MCF 10A (cell line): ENCODE results near the gene ENTPD6. TPM values are rescaled to one million over a fixed set of nuclear protein-coding genes. Genes with fewer than 3 reads are reported as not detected.

Experiments used
- BruUV-seq: library from RNA; stranded (reverse); fragments of 400-500 nt; replicated peaks from 2 replicates; lab custom pipeline; 2021; lab: Mats Ljungman, UMichigan
- CTCF ChIA-PET: fragments of 300-600 bp; sonication (Branson Sonifier 250); formaldehyde crosslinking; extraction: SDS; loops from one replicate; lab custom pipeline; 2021; ENCODE audit warnings: antibody characterized with exemption, inconsistent platforms; lab: Yijun Ruan, JAX
- POLR2A ChIA-PET: fragments of 300-600, 350-650 bp; sonication (Branson Sonifier 250); formaldehyde crosslinking; extraction: SDS; loops from one replicate; lab custom pipeline; 2020; ENCODE audit warnings: antibody characterized with exemption, inconsistent platforms; lab: Yijun Ruan, JAX
- DNase-seq: peaks from one replicate; pipeline ENCODE4 v3.0.0-alpha.2; 2018; ENCODE audit not compliant: unreplicated experiment
- H3K27ac Mint-ChIP-seq: one replicate; pipeline ENCODE4 v1.8.0; 2022; ENCODE audit warnings: mild to moderate bottlenecking, low read depth, mixed read lengths; ENCODE audit not compliant: unreplicated experiment
- H3K27me3 Mint-ChIP-seq: one replicate; pipeline ENCODE4 v1.8.0; 2022; ENCODE audit warnings: mixed read lengths; ENCODE audit not compliant: insufficient read depth, unreplicated experiment
- H3K36me3 Mint-ChIP-seq: one replicate; pipeline ENCODE4 v1.8.0; 2022; ENCODE audit warnings: mild to moderate bottlenecking, moderate library complexity, mixed read lengths; ENCODE audit not compliant: insufficient read depth, unreplicated experiment
- H3K4me1 Mint-ChIP-seq: one replicate; pipeline ENCODE4 v1.8.0; 2022; ENCODE audit warnings: mixed read lengths; ENCODE audit not compliant: insufficient read depth, unreplicated experiment
- H3K4me3 Mint-ChIP-seq: one replicate; pipeline ENCODE4 v1.8.0; 2022; ENCODE audit warnings: mild to moderate bottlenecking, moderate library complexity, mixed read lengths; ENCODE audit not compliant: unreplicated experiment
- H3K9me3 Mint-ChIP-seq: one replicate; pipeline ENCODE4 v1.8.0; 2022; ENCODE audit warnings: mixed read lengths; ENCODE audit not compliant: unreplicated experiment
- intact Hi-C: fragments of 100-400 bp; cut with micrococcal nuclease; formaldehyde crosslinking; loops from 2 replicates; pipeline ENCODE4 v1.14.1; 2022
- total RNA-seq: library from RNA; stranded (reverse); gene quantifications from 2 replicates; pipeline ENCODE4 v1.2.3, GENCODE V29; 2022
- TF ChIP-seq, protein P1 (sequence below): fragments of 200-600 bp; IDR thresholded peaks from one replicate; pipeline ENCODE4 v1.8.0; 2022; ENCODE audit warnings: antibody characterized with exemption, mild to moderate bottlenecking; ENCODE audit not compliant: unreplicated experiment

The ENTPD6 gene
- total RNA-seq, 1 experiment from 2014 or later = 98.0 TPM

DNA sequence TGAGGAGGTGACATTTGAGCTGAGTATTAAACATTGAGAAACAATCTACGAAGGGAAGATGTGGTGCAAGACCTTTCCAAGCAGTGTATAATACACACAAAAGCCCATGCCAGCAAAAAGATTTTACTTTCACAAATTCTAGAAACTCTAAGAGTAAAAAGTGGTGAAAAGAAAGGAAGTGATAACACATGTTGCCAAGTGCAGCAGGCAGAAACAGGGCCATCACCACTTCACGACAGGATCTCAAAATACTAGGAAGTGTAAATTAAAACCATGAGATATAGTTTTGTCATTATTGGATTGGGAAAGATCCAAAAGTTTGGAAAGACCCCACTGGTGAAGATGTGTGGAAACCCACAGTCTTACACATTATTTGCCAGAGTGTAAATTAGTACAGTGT, 1.7 kb upstream of the ENTPD6 start:
- peaks cover 17% of the 10 kb centered on the region for H3K36me3 Mint-ChIP-seq
- DNase-seq = no peak
- H3K27ac Mint-ChIP-seq = no peak overlapping the region
- H3K27me3 Mint-ChIP-seq = no peaks in the 10 kb centered on the region
- ChIA-PET POLR2A (interaction anchor here (1.4 kb wide), 1 partner anchor 58 kb away, joined by 4 read pairs; no protein-coding TSS in a partner anchor), CTCF (interaction anchor here (1.1 to 1.2 kb wide), 2 partner anchors 15 to 129 kb away, joined by 3 to 4 read pairs; no protein-coding TSS in a partner anchor)
- H3K4me3 Mint-ChIP-seq = no peak overlapping the region
- peaks cover 14% of the 10 kb centered on the region for H3K4me1 Mint-ChIP-seq
- intact Hi-C loops = no loop called here
- BruUV-seq = no TSS peak
- no peaks in the 10 kb centered on the region for H3K9me3 Mint-ChIP-seq
- TF ChIP-seq, protein P1, sequence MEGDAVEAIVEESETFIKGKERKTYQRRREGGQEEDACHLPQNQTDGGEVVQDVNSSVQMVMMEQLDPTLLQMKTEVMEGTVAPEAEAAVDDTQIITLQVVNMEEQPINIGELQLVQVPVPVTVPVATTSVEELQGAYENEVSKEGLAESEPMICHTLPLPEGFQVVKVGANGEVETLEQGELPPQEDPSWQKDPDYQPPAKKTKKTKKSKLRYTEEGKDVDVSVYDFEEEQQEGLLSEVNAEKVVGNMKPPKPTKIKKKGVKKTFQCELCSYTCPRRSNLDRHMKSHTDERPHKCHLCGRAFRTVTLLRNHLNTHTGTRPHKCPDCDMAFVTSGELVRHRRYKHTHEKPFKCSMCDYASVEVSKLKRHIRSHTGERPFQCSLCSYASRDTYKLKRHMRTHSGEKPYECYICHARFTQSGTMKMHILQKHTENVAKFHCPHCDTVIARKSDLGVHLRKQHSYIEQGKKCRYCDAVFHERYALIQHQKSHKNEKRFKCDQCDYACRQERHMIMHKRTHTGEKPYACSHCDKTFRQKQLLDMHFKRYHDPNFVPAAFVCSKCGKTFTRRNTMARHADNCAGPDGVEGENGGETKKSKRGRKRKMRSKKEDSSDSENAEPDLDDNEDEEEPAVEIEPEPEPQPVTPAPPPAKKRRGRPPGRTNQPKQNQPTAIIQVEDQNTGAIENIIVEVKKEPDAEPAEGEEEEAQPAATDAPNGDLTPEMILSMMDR = no peak

- BruUV-seq = no TSS peak
- intact Hi-C loops = no loop called here
- no peak for DNase-seq
- no peaks in the 10 kb centered on the region for H3K9me3 Mint-ChIP-seq
- CTCF ChIA-PET = interaction anchor here (0.6 to 1.3 kb wide), 4 partner anchors 15 to 53 kb away, joined by 3 to 8 read pairs (median 4); partner anchors contain the start of gene PYGB
- TF ChIP-seq, protein P1 = no peak
- no peak overlapping the region for H3K27ac Mint-ChIP-seq
- no peaks in the 10 kb centered on the region for H3K27me3 Mint-ChIP-seq
- POLR2A ChIA-PET = interaction anchor here (0.8 to 3.4 kb wide), 12 partner anchors 12 to 201 kb away, joined by 3 to 105 read pairs (median 4); partner anchors contain the start of gene PYGB
- peaks cover 20% of the 10 kb centered on the region for H3K4me1 Mint-ChIP-seq
- peaks cover 17% of the 10 kb centered on the region for H3K36me3 Mint-ChIP-seq
- peak overlapping the region; percentile 77 for H3K4me3 Mint-ChIP-seq
Observed at GRCh38 chr20:25194333-25194972, 1.1 kb upstream of the ENTPD6 start.

- intact Hi-C loops = no loop called here
- peaks cover 16% of the 10 kb centered on the region for H3K36me3 Mint-ChIP-seq
- H3K4me1 Mint-ChIP-seq = peaks cover 36% of the 10 kb centered on the region
- H3K9me3 Mint-ChIP-seq = no peaks in the 10 kb centered on the region
- H3K27me3 Mint-ChIP-seq = no peaks in the 10 kb centered on the region
- peak overlapping the region; percentile 5 for H3K27ac Mint-ChIP-seq
- peak; percentile 59 for DNase-seq
- H3K4me3 Mint-ChIP-seq = peak overlapping the region; percentile 77
- TSS peak; percentile 29 for BruUV-seq
- ChIA-PET CTCF (interaction anchor here (0.6 to 1.6 kb wide), 12 partner anchors 9 to 266 kb away, joined by 3 to 5 read pairs (median 3); partner anchors contain the start of gene PYGB), POLR2A (interaction anchor here (0.7 to 3.4 kb wide), 18 partner anchors 8 to 202 kb away, joined by 3 to 105 read pairs (median 5); partner anchors contain the start of gene PYGB)
- TF ChIP-seq, protein P1 = no peak
Observed at GRCh38 chr20:25195962-25196785, 662 bp downstream of the ENTPD6 start.

GRCh38 chr20:25196786-25197120, 1.2 kb downstream of the ENTPD6 start:
- H3K27ac Mint-ChIP-seq = no peak overlapping the region
- intact Hi-C loops = no loop called here
- DNase-seq = no peak
- no TSS peak for BruUV-seq
- ChIA-PET POLR2A (interaction anchor here (0.7 to 3.4 kb wide), 11 partner anchors 11 to 203 kb away, joined by 3 to 105 read pairs (median 9); partner anchors contain the start of gene PYGB), CTCF (interaction anchor here (0.6 to 1.6 kb wide), 11 partner anchors 9 to 266 kb away, joined by 3 to 5 read pairs (median 3); partner anchors contain the start of gene PYGB)
- peaks cover 20% of the 10 kb centered on the region for H3K36me3 Mint-ChIP-seq
- H3K9me3 Mint-ChIP-seq = no peaks in the 10 kb centered on the region
- H3K4me3 Mint-ChIP-seq = peak overlapping the region; percentile 77
- TF ChIP-seq, protein P1 = no peak
- peaks cover 42% of the 10 kb centered on the region for H3K4me1 Mint-ChIP-seq
- no peaks in the 10 kb centered on the region for H3K27me3 Mint-ChIP-seq
